GM23338 (cell line): Measurements from ENCODE around the gene LRRFIP1.

Experiments used
- CREB1 ChIP-seq: fragments of 250-450 bp; sonication (Bioruptor Pico); IDR thresholded peaks from 2 replicates; pipeline ENCODE4 v1.5.0; 2020; ENCODE audit warnings: low read depth, mild to moderate bottlenecking, moderate library complexity
- EZH2 ChIP-seq: fragments of 200-600 bp; sonication (generic); IDR thresholded peaks from one replicate; pipeline ENCODE4 v1.8.0; 2017; ENCODE audit warnings: antibody characterized with exemption, mild to moderate bottlenecking, low read depth; ENCODE audit not compliant: unreplicated experiment
- EZH2phosphoT487 ChIP-seq: fragments of 200-600 bp; sonication (generic); IDR thresholded peaks from one replicate; pipeline ENCODE4 v1.8.1; 2018; ENCODE audit warnings: antibody characterized with exemption; ENCODE audit not compliant: unreplicated experiment
- JUNB ChIP-seq: IDR thresholded peaks from one replicate; pipeline ENCODE4 v1.6.1; 2016; ENCODE audit warnings: antibody characterized with exemption; ENCODE audit not compliant: unreplicated experiment
- POLR2AphosphoS5 ChIP-seq: IDR thresholded peaks from 2 replicates; pipeline ENCODE4 v1.6.1; 2016; ENCODE audit warnings: antibody characterized with exemption, low read depth
- ZNF331 ChIP-seq: fragments of 250-450 bp; sonication (Bioruptor Pico); IDR thresholded peaks from 2 replicates; pipeline ENCODE4 v1.5.0; 2020; ENCODE audit warnings: low read depth, mild to moderate bottlenecking, moderate library complexity
- TF ChIP-seq, protein P1 (sequence below), 2 experiments: fragments of 200-600 bp in 1 of 2; sonication (generic) in 1 of 2; conservative IDR thresholded peaks; 2 replicates each; pipeline versions ENCODE4 v1.5.1 to v1.6.1; 2016 to 2017; ENCODE audit warnings: antibody characterized with exemption in 2 of 2, low read depth in 2 of 2, mild to moderate bottlenecking in 2 of 2, moderate library complexity in 1 of 2
- TF ChIP-seq, protein P2 (sequence below): IDR thresholded peaks from one replicate; pipeline ENCODE4 v1.6.1; 2018; ENCODE audit warnings: antibody characterized with exemption; ENCODE audit not compliant: unreplicated experiment
- TF ChIP-seq, protein P3 (sequence below): IDR thresholded peaks from 2 replicates; pipeline ENCODE4 v1.6.1; 2016; ENCODE audit warnings: antibody characterized with exemption

DNA sequence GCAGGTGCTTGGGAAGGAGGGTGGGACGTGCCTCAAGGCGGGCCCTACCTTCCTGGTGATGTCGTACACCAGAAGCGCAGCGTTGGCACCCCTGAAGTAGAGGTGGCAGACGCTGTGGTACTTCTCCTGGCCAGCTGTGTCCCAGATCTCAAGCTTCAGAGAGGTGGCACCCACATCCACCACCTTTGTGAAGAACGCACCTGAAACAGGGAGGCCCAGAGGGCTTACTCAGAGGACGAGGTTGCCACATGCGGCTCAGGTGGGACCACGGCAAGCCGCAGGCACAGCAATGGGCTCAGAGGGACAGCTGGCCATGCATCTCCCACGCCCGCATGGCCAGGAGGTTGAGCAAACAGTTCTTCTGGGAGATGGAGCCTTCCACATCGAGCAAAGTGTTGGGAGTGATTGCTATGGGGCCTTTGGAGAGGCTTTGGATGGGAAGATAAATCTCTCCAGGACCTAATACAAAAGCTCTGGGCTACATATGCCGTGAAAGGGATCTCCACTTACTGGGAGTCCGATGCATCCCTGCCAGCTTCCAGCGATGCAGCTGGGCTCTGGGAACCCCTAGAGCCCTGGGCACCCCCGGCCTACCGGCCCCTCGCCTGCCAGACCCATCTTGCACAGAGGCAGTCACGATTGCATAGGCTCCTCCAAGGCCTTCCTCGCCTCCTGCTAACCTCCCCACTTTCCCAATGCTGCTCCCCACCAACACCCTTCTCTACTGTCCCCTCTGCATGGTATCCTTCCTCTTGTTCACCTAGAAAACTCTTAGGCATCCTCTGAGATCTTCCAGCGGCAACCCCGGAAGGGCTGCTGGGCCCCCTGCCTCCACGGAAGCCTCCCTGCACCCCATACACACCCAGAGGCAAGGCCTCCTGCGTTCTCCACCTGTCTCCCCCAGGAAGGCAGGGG is 49.2 kb upstream of the LRRFIP1 start:
- TF ChIP-seq, protein P1, sequence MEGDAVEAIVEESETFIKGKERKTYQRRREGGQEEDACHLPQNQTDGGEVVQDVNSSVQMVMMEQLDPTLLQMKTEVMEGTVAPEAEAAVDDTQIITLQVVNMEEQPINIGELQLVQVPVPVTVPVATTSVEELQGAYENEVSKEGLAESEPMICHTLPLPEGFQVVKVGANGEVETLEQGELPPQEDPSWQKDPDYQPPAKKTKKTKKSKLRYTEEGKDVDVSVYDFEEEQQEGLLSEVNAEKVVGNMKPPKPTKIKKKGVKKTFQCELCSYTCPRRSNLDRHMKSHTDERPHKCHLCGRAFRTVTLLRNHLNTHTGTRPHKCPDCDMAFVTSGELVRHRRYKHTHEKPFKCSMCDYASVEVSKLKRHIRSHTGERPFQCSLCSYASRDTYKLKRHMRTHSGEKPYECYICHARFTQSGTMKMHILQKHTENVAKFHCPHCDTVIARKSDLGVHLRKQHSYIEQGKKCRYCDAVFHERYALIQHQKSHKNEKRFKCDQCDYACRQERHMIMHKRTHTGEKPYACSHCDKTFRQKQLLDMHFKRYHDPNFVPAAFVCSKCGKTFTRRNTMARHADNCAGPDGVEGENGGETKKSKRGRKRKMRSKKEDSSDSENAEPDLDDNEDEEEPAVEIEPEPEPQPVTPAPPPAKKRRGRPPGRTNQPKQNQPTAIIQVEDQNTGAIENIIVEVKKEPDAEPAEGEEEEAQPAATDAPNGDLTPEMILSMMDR (conservative IDR thresholded peaks at IDR 0.05; ENCODE audit: low read depth in 2 of 2) = no peak
- TF ChIP-seq, protein P2, sequence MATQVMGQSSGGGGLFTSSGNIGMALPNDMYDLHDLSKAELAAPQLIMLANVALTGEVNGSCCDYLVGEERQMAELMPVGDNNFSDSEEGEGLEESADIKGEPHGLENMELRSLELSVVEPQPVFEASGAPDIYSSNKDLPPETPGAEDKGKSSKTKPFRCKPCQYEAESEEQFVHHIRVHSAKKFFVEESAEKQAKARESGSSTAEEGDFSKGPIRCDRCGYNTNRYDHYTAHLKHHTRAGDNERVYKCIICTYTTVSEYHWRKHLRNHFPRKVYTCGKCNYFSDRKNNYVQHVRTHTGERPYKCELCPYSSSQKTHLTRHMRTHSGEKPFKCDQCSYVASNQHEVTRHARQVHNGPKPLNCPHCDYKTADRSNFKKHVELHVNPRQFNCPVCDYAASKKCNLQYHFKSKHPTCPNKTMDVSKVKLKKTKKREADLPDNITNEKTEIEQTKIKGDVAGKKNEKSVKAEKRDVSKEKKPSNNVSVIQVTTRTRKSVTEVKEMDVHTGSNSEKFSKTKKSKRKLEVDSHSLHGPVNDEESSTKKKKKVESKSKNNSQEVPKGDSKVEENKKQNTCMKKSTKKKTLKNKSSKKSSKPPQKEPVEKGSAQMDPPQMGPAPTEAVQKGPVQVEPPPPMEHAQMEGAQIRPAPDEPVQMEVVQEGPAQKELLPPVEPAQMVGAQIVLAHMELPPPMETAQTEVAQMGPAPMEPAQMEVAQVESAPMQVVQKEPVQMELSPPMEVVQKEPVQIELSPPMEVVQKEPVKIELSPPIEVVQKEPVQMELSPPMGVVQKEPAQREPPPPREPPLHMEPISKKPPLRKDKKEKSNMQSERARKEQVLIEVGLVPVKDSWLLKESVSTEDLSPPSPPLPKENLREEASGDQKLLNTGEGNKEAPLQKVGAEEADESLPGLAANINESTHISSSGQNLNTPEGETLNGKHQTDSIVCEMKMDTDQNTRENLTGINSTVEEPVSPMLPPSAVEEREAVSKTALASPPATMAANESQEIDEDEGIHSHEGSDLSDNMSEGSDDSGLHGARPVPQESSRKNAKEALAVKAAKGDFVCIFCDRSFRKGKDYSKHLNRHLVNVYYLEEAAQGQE = no peak
- TF ChIP-seq CREB1 (CRISPR knock-in tag) (no peak), POLR2AphosphoS5 (no peak), EZH2 (no peak), EZH2phosphoT487 (no peak), JUNB (no peak), ZNF331 (CRISPR knock-in tag) (no peak)
- TF ChIP-seq, protein P3, sequence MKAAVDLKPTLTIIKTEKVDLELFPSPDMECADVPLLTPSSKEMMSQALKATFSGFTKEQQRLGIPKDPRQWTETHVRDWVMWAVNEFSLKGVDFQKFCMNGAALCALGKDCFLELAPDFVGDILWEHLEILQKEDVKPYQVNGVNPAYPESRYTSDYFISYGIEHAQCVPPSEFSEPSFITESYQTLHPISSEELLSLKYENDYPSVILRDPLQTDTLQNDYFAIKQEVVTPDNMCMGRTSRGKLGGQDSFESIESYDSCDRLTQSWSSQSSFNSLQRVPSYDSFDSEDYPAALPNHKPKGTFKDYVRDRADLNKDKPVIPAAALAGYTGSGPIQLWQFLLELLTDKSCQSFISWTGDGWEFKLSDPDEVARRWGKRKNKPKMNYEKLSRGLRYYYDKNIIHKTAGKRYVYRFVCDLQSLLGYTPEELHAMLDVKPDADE = no peak
